Thoracic aorta (tissue), 2 donors: ENCODE results near the gene ADAMTS12. TPM values are rescaled to one million over a fixed set of nuclear protein-coding genes. Genes with fewer than 3 reads are reported as not detected.

Source experiments
- ATAC-seq: fragments of 150-250 bp; one replicate; pipeline ENCODE4 v1.8.0; 2017; ENCODE audit warnings: low read depth; ENCODE audit not compliant: insufficient number of reproducible peaks, low FRiP score
- DNase-seq: peaks from one replicate; pipeline ENCODE4 v3.0.0-alpha.2; 2020; ENCODE audit warnings: low spot score
- H3K27ac ChIP-seq, 2 donors: fragments of 200-600 bp; sonication (generic); 1 replicate in 1 of 2; 2 replicates in 1 of 2; pipeline ENCODE4 v1.5.1; 2016; ENCODE audit warnings: mild to moderate bottlenecking in 2 of 2, moderate library complexity in 2 of 2
- H3K27me3 ChIP-seq: fragments of 200-600 bp; sonication (generic); replicated peaks from 2 replicates; pipeline ENCODE4 v1.6.0; 2016; ENCODE audit warnings: mild to moderate bottlenecking; ENCODE audit not compliant: insufficient read depth
- H3K36me3 ChIP-seq: fragments of 200-600 bp; sonication (generic); one replicate; pipeline ENCODE4 v1.5.1; 2016
- H3K4me1 ChIP-seq, 2 donors: fragments of 200-600 bp; sonication (generic); 1 replicate in 1 of 2; 2 replicates in 1 of 2; pipeline versions ENCODE4 v1.5.1 to v1.6.0; 2016; ENCODE audit warnings: low read depth in 2 of 2, mild to moderate bottlenecking in 1 of 2; ENCODE audit not compliant: control insufficient read depth in 1 of 2
- H3K4me3 ChIP-seq: fragments of 200-600 bp; sonication (generic); 2 replicates; pipeline ENCODE4 v1.5.1; 2016; ENCODE audit warnings: mild to moderate bottlenecking
- H3K9me3 ChIP-seq: fragments of 200-600 bp; sonication (generic); 2 replicates; pipeline ENCODE4 v1.5.1; 2016
- total RNA-seq, 2 donors: library from RNA; depleted of rRNA; stranded (reverse); fragments of >200 nt; gene quantifications; one replicate each; pipeline versions ENCODE4 v1.1.0 to v1.2.3, GENCODE V29; 2016
- TF ChIP-seq, protein P1 (sequence below): fragments of 200-600 bp; sonication (generic); IDR thresholded peaks from one replicate; pipeline ENCODE4 v1.5.1; 2019; ENCODE audit warnings: antibody characterized with exemption

ADAMTS12 gene
- total RNA-seq, 2 donors from 2014 or later = 7.3 to 8.0 TPM

DNA sequence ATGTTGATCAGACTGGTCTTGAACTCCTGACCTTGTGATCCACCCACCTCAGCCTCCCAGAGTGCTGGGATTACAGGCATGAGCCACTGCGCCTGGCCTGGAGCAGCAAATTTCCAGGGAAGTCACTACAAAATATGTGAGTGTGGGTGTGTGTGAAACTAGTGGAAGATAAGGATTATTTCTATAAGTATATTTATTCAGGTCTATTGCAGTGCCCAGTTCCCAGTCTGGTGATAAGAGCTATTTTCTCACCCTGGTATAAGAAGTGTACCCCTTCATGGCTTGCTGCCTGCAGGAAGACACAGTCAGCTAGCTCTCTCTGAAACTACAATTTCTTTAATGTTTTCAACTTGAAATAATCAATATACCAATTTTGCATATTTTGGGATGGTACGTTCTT, 414.0 kb downstream of the ADAMTS12 start:
- Histone ChIP-seq H3K36me3 (no peaks in the 10 kb centered on the region), H3K4me3 (no peak overlapping the region), H3K27ac (no peak overlapping the region), H3K27me3 (no peaks in the 10 kb centered on the region), H3K9me3 (no peaks in the 10 kb centered on the region), H3K4me1 (no peaks in the 10 kb centered on the region)
- TF ChIP-seq, protein P1, sequence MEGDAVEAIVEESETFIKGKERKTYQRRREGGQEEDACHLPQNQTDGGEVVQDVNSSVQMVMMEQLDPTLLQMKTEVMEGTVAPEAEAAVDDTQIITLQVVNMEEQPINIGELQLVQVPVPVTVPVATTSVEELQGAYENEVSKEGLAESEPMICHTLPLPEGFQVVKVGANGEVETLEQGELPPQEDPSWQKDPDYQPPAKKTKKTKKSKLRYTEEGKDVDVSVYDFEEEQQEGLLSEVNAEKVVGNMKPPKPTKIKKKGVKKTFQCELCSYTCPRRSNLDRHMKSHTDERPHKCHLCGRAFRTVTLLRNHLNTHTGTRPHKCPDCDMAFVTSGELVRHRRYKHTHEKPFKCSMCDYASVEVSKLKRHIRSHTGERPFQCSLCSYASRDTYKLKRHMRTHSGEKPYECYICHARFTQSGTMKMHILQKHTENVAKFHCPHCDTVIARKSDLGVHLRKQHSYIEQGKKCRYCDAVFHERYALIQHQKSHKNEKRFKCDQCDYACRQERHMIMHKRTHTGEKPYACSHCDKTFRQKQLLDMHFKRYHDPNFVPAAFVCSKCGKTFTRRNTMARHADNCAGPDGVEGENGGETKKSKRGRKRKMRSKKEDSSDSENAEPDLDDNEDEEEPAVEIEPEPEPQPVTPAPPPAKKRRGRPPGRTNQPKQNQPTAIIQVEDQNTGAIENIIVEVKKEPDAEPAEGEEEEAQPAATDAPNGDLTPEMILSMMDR = no peak
- DNase-seq (no peak), ATAC-seq (no peak)

DNA sequence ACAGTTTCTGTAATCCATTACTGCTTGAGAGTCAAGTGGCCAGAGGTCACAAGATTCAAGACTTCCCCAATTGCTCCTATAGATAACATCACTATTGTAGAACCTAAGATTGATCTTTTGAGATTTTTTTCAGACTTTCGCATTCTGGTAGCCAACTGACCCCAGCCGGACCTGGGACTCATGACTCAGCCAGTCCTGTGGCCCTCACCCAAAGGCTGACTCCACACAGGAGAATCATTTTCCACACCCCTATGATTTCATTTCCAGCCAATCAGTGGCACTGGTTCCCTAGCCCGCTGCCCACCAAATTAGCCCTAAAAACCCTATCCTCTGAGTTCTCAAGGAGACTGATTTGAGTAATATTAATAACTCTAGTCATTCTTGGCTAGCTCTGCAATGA, 414.8 kb downstream of the ADAMTS12 start:
- Histone ChIP-seq H3K27ac (no peak overlapping the region), H3K9me3 (no peaks in the 10 kb centered on the region), H3K36me3 (peaks cover 4% of the 10 kb centered on the region), H3K4me1 (no peaks in the 10 kb centered on the region), H3K4me3 (no peak overlapping the region), H3K27me3 (no peaks in the 10 kb centered on the region)
- DNase-seq = no peak
- no peak for ATAC-seq
- TF ChIP-seq, protein P1 = no peak

DNA sequence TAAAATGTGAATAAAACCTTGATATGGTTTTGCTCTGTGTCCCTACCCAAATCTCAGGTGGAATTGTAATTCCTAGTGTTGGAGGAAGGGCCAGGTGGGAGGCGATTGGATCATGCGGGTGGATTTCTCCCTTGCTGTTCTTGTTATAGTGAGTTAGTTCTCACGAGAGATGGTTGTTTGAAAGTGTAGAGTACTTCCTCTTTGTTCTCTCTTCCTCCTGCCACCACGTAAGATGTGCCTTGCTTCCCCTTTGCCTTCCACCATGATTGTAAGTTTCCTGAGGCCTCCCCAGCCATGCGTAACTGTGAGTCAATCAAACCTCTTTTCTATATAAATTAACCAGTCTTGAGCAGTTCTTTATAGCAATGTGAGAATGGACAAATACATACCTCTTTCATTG, 416.1 kb downstream of the ADAMTS12 start:
- TF ChIP-seq, protein P1 = no peak
- ATAC-seq = no peak
- no peak overlapping the region for H3K27ac ChIP-seq
- no peaks in the 10 kb centered on the region for H3K4me1 ChIP-seq
- H3K36me3 ChIP-seq = peaks cover 12% of the 10 kb centered on the region
- H3K27me3 ChIP-seq = no peaks in the 10 kb centered on the region
- DNase-seq = no peak
- no peak overlapping the region for H3K4me3 ChIP-seq
- H3K9me3 ChIP-seq = no peaks in the 10 kb centered on the region

DNA sequence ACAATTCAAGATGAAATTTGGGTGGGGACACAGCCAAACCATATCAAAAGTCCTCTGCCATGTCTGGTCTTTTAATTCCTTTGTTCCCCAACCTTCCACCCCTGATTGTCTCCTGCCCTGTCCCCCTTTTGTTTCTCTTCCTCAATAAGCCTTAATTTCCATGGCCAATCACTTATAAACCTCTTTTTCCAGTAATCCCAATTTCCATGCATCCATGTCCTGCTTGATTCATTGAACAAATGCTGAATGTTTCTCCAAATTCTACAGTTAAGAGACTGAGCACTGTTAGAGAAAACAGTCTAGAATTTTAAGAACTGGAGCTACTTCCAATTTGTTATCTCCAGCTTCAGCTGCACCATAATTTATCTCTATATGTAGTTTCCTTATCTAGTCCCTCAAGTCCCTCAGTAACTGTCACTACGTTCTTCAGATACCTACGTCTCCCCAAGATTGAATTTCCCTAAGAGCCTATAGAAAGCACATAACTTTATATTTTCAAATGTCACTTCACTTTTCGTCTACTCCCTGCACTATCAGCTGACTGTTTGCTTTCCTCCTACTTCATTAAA, 416.8 kb downstream of the ADAMTS12 start:
- TF ChIP-seq, protein P1 = no peak
- DNase-seq (no peak), ATAC-seq (no peak)
- Histone ChIP-seq H3K36me3 (peaks cover 18% of the 10 kb centered on the region), H3K4me3 (no peak overlapping the region), H3K9me3 (no peaks in the 10 kb centered on the region), H3K4me1 (no peaks in the 10 kb centered on the region), H3K27me3 (no peaks in the 10 kb centered on the region), H3K27ac (no peak overlapping the region)

DNA sequence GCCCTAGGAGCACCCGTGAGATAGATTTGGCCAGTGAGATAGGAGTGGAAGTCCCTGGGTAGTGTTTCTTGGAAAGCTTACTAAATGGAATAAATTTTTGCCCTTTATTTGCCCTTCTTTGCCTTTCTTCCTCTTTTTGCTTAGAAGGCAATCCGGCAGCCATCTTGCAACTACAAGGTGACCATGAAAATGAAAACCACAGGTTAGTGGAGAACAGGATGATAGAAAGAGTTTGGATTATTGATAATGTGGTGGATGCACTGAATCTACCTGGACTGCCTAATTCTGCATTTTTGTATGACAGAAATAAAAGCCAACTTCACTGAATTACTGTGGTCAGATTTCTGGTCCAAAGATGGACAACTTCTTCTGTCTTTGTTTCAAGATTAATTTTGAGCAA, 417.8 kb downstream of the ADAMTS12 start:
- no peak overlapping the region for H3K27ac ChIP-seq
- ATAC-seq = no peak
- H3K9me3 ChIP-seq = no peaks in the 10 kb centered on the region
- no peaks in the 10 kb centered on the region for H3K27me3 ChIP-seq
- TF ChIP-seq, protein P1 = no peak
- no peak overlapping the region for H3K4me3 ChIP-seq
- H3K36me3 ChIP-seq = peaks cover 25% of the 10 kb centered on the region
- DNase-seq = no peak
- H3K4me1 ChIP-seq = no peaks in the 10 kb centered on the region

Other genes starting within 250 kb of the ADAMTS12 start
- not detected for gene RXFP3, start 44.4 kb upstream of the ADAMTS12 start, total RNA-seq
- gene SLC45A2, start 92.7 kb upstream of the ADAMTS12 start, total RNA-seq = not detected
- gene AMACR, start 116.1 kb upstream of the ADAMTS12 start, total RNA-seq = 1 to 10 TPM; 7.3 to 8.4 TPM
- 10 to 100 TPM in 1 of 2 donors, 1 to 10 TPM in 1; 4.3 to 11.6 TPM for gene C1QTNF3, start 151.2 kb upstream of the ADAMTS12 start, total RNA-seq